IMR-90 (cell line): Measurements from ENCODE around the gene GINS3. TPM values are rescaled to one million over a fixed set of nuclear protein-coding genes. Genes with fewer than 3 reads are reported as not detected.

ENCODE experiments used
- ATAC-seq: fragments of 200-7000 bp; cut with Tn5 transposase; 2 replicates; pipeline ENCODE4 v1.9.1; 2020; ENCODE audit warnings: low read depth, mild to moderate bottlenecking, moderate library complexity
- BruUV-seq: library from RNA; stranded (reverse); fragments of 400-500 nt; replicated peaks from 2 replicates; lab custom pipeline; 2021; lab: Mats Ljungman, UMichigan
- CTCF ChIA-PET: fragments of 300-600 bp; formaldehyde crosslinking; extraction: SDS; loops from one replicate; lab custom pipeline; 2021; ENCODE audit warnings: antibody characterized with exemption; lab: Yijun Ruan, JAX
- POLR2A ChIA-PET: fragments of 300-600 bp; sonication (Branson Sonifier 250); formaldehyde crosslinking; loops from one replicate; lab custom pipeline; 2022; ENCODE audit warnings: antibody characterized with exemption; ENCODE audit not compliant: unreplicated experiment; lab: Charles Lee
- DNase-seq: peaks from one replicate; pipeline ENCODE4 v3.0.0; 2013
- H2AFZ ChIP-seq: replicated peaks from 2 replicates; pipeline ENCODE3; 2013; ENCODE audit warnings: low read length, mild to moderate bottlenecking; ENCODE audit not compliant: poor library complexity
- H2AK5ac ChIP-seq: 2 replicates; pipeline ENCODE4 v1.6.1; 2013; ENCODE audit warnings: low read depth, low read length, inconsistent platforms
- H2AK9ac ChIP-seq: replicated peaks from 2 replicates; pipeline ENCODE3; 2013; ENCODE audit warnings: mild to moderate bottlenecking, low read depth, low read length, moderate library complexity; ENCODE audit not compliant: poor library complexity
- H2BK120ac ChIP-seq: 2 replicates; pipeline ENCODE4 v1.6.1; 2013; ENCODE audit warnings: low read depth, low read length, inconsistent platforms
- H2BK15ac ChIP-seq: 3 replicates; pipeline ENCODE4 v1.6.1; 2013; ENCODE audit warnings: low read depth, low read length, inconsistent platforms
- H2BK20ac ChIP-seq: 2 replicates; pipeline ENCODE4 v1.6.1; 2013; ENCODE audit warnings: low read depth, mild to moderate bottlenecking, inconsistent platforms, low read length, moderate library complexity
- H2BK5ac ChIP-seq: 2 replicates; pipeline ENCODE4 v1.6.1; 2013; ENCODE audit warnings: mild to moderate bottlenecking, low read depth, low read length, inconsistent platforms; ENCODE audit not compliant: poor library complexity, severe bottlenecking
- H3K14ac ChIP-seq: replicated peaks from 2 replicates; pipeline ENCODE4 v1.6.1; 2013; ENCODE audit warnings: low read depth, low read length, inconsistent platforms
- H3K18ac ChIP-seq: 2 replicates; pipeline ENCODE4 v1.6.1; 2013; ENCODE audit warnings: low read depth, low read length, control low read depth
- H3K23ac ChIP-seq: 2 replicates; pipeline ENCODE4 v1.6.1; 2013; ENCODE audit warnings: low read depth, low read length, inconsistent platforms
- H3K27ac ChIP-seq: 2 replicates; pipeline ENCODE4 v1.5.1; 2013; ENCODE audit warnings: mild to moderate bottlenecking, control low read depth, low read length; ENCODE audit not compliant: insufficient read depth
- H3K27me3 ChIP-seq: 2 replicates; pipeline ENCODE4 v1.6.1; 2013; ENCODE audit warnings: low read length; ENCODE audit not compliant: control insufficient read depth, insufficient read depth
- H3K36me3 ChIP-seq: 2 replicates; pipeline ENCODE4 v1.6.1; 2013; ENCODE audit warnings: low read length, mixed read lengths; ENCODE audit not compliant: control insufficient read depth, insufficient read depth
- H3K4ac ChIP-seq: 2 replicates; pipeline ENCODE4 v1.6.1; 2013; ENCODE audit warnings: low read depth, low read length, inconsistent platforms
- H3K4me1 ChIP-seq: 2 replicates; pipeline ENCODE4 v1.6.1; 2013; ENCODE audit warnings: low read length, mixed read lengths; ENCODE audit not compliant: control insufficient read depth, insufficient read depth
- H3K4me2 ChIP-seq: 2 replicates; pipeline ENCODE4 v1.6.1; 2013; ENCODE audit warnings: low read depth, mild to moderate bottlenecking, control low read depth, low read length, moderate library complexity
- H3K4me3 ChIP-seq: 2 replicates; pipeline ENCODE4 v1.5.1; 2013; ENCODE audit warnings: low read depth, mild to moderate bottlenecking, control low read depth, low read length, moderate library complexity; ENCODE audit not compliant: insufficient read depth
- H3K56ac ChIP-seq: 2 replicates; pipeline ENCODE4 v1.6.1; 2013; ENCODE audit warnings: low read length, inconsistent platforms; ENCODE audit not compliant: insufficient read depth; ENCODE audit errors: extremely low read depth
- H3K79me1 ChIP-seq, 2 experiments: 2 replicates each; pipeline ENCODE4 v1.6.1; 2013; ENCODE audit warnings: low read length in 2 of 2, inconsistent platforms in 1 of 2, low read depth in 1 of 2
- H3K9ac ChIP-seq: 2 replicates; pipeline ENCODE4 v1.6.1; 2013; ENCODE audit warnings: low read depth, low read length, control low read depth
- H3K9me1 ChIP-seq: 2 replicates; pipeline ENCODE4 v1.6.1; 2013; ENCODE audit warnings: low read length, inconsistent platforms; ENCODE audit not compliant: insufficient read depth
- H3K9me3 ChIP-seq: 2 replicates; pipeline ENCODE4 v1.6.1; 2013; ENCODE audit warnings: low read length; ENCODE audit not compliant: control insufficient read depth, insufficient read depth
- H4K20me1 ChIP-seq: 2 replicates; pipeline ENCODE4 v1.6.1; 2013; ENCODE audit warnings: low read length, inconsistent platforms; ENCODE audit not compliant: insufficient read depth
- H4K5ac ChIP-seq: 2 replicates; pipeline ENCODE4 v1.6.1; 2013; ENCODE audit warnings: mild to moderate bottlenecking, low read depth, low read length, control low read depth
- H4K8ac ChIP-seq, 2 experiments: 2 replicates each; pipeline ENCODE4 v1.6.1; 2013; ENCODE audit warnings: low read depth in 2 of 2, low read length in 2 of 2, control low read depth in 1 of 2, inconsistent platforms in 1 of 2
- H4K91ac ChIP-seq: 2 replicates; pipeline ENCODE4 v1.6.1; 2013; ENCODE audit warnings: low read depth, low read length, inconsistent platforms; ENCODE audit not compliant: insufficient read depth
- BHLHE40 ChIP-seq: fragments of 150-350 bp; IDR thresholded peaks from 2 replicates; pipeline ENCODE4 v1.6.1; 2016; ENCODE audit warnings: mild to moderate bottlenecking, low read depth, low read length
- CEBPB ChIP-seq: IDR thresholded peaks from 2 replicates; pipeline ENCODE4 v1.6.1; 2012; ENCODE audit warnings: low read depth, low read length, improper control_type of control experiment
- CHD1 ChIP-seq: IDR thresholded peaks from 2 replicates; pipeline ENCODE4 v1.6.1; 2012; ENCODE audit warnings: low read depth, low read length, improper control_type of control experiment
- CTCF ChIP-seq: conservative IDR thresholded peaks from 2 replicates; pipeline ENCODE4 v1.5.1; 2012; ENCODE audit warnings: mild to moderate bottlenecking, low read depth, low read length, improper control_type of control experiment
- FOS ChIP-seq: fragments of 150-350 bp; IDR thresholded peaks from 2 replicates; pipeline ENCODE4 v1.6.1; 2016; ENCODE audit warnings: low read depth, low read length
- MAFK ChIP-seq: IDR thresholded peaks from 2 replicates; pipeline ENCODE4 v1.6.1; 2012; ENCODE audit warnings: low read depth, low read length, improper control_type of control experiment
- MAZ ChIP-seq: IDR thresholded peaks from 2 replicates; pipeline ENCODE4 v1.6.1; 2012; ENCODE audit warnings: low read depth, mild to moderate bottlenecking, low read length, improper control_type of control experiment, moderate library complexity, borderline replicate concordance
- NFE2L2 ChIP-seq: fragments of 150-350 bp; IDR thresholded peaks from 2 replicates; pipeline ENCODE4 v1.6.1; 2016; ENCODE audit warnings: low read depth, mild to moderate bottlenecking, low read length
- RAD21 ChIP-seq: IDR thresholded peaks from 2 replicates; pipeline ENCODE4 v1.6.1; 2012; ENCODE audit warnings: low read length, improper control_type of control experiment
- SMC3 ChIP-seq: fragments of 150-350 bp; IDR thresholded peaks from 2 replicates; pipeline ENCODE4 v1.6.1; 2016; ENCODE audit warnings: low read depth, mild to moderate bottlenecking, antibody characterized with exemption, low read length, moderate library complexity
- USF2 ChIP-seq: fragments of 150-350 bp; IDR thresholded peaks from 2 replicates; pipeline ENCODE4 v1.6.1; 2017; ENCODE audit warnings: mild to moderate bottlenecking, antibody characterized with exemption, low read length, low read depth
- WGBS, 2 experiments: methylation state at CpG; one replicate each; pipeline versions ENCODE4 v1.1.5 to v1.1.7; 2013; ENCODE audit warnings: missing lambda C conversion rate in 2 of 2; ENCODE audit not compliant: insufficient read length in 1 of 2; ENCODE audit errors: extremely low coverage in 2 of 2; 5-methylcytosine and 5-hydroxymethylcytosine counted together
- dilution Hi-C: fragments of 300-500 bp; cut with HindIII; formaldehyde crosslinking; loops from one replicate; pipeline ENCODE4 v1.14.3; 2018; ENCODE audit warnings: low sequenced_read_pairs; ENCODE audit not compliant: unreplicated experiment
- in situ Hi-C: fragments of 300-500 bp; cut with MboI; formaldehyde crosslinking; loops from 3 replicates; pipeline ENCODE4 v1.14.3; 2019; ENCODE audit warnings: low sequenced_read_pairs, inconsistent platforms, mixed read lengths
- intact Hi-C: fragments of 100-400 bp; cut with micrococcal nuclease; formaldehyde crosslinking; loops from 2 replicates; pipeline ENCODE4 v1.10.0; 2022
- polyA plus RNA-seq, 3 experiments: library from polyadenylated mRNA; depleted of rRNA; stranded (reverse); fragments of >200 nt; gene quantifications; 2 replicates each; pipeline ENCODE4 v1.2.3, GENCODE V29; 2012; ENCODE audit warnings: low replicate concordance in 1 of 3
- total RNA-seq: library from RNA; depleted of rRNA; stranded (reverse); fragments of >200 nt; gene quantifications from 2 replicates; pipeline ENCODE4 v1.2.3, GENCODE V29; 2012

The GINS3 gene
- total and polyA plus RNA-seq, 2 of the 4 experiments (the other 2 are of a cell fraction), result 5.2 to 5.4 TPM

DNA sequence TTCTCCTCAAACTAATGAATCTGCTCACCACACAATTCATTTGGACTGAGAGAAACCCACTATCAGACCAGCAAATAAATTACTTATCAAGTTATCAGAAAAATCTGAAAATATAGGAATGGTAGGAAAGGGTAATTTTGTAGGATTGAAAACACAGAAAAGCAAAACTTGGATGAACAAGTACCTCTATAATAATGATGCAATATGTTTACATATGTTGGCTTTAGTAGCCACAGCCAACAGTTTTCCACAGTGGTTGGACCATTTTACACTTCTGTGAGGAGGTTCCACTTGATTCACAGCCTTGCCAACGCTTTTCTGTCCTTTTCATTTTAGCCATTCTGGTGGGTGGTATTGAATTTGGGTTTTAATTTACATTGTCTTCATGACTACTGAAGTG, 10.6 kb upstream of the GINS3 start:
- DNase-seq (no peak), ATAC-seq (no peak)
- Histone ChIP-seq H2BK120ac (no peak overlapping the region), H3K23ac (no peak overlapping the region), H3K56ac (no peak overlapping the region), H2AFZ (no peak overlapping the region), H3K27ac (no peak overlapping the region), H3K36me3 (no peaks in the 10 kb centered on the region), H3K4me2 (no peak overlapping the region), H3K9me1 (no peaks in the 10 kb centered on the region), H4K8ac (no peak overlapping the region), H2BK20ac (no peak overlapping the region), H3K79me1 (no peaks in the 10 kb centered on the region), H4K20me1 (no peaks in the 10 kb centered on the region), H3K18ac (no peak overlapping the region), H4K91ac (no peak overlapping the region), H3K9me3 (no peaks in the 10 kb centered on the region), H3K14ac (no peak overlapping the region), H3K4me1 (no peaks in the 10 kb centered on the region), H3K9ac (no peak overlapping the region), H3K27me3 (peaks cover 3% of the 10 kb centered on the region; the same call in 1 of the 2 replicates), H4K5ac (no peak overlapping the region), H2BK15ac (no peak overlapping the region), H2BK5ac (no peak overlapping the region), H3K4me3 (no peak overlapping the region), H2AK5ac (no peak overlapping the region), H2AK9ac (no peak overlapping the region), H3K4ac (no peak overlapping the region)
- WGBS, 2 experiments, result no CpG with 5 or more reads among the region's 1 CpG
- dilution Hi-C loops (no loop called here), intact Hi-C loops (no loop called here), in situ Hi-C loops (no loop called here)
- BruUV-seq, result no TSS peak
- TF ChIP-seq NFE2L2, result no peak
- no peak for TF ChIP-seq MAFK
- TF ChIP-seq SMC3, result no peak
- no peak for TF ChIP-seq FOS
- TF ChIP-seq CEBPB, result no peak
- no peak for TF ChIP-seq RAD21
- no peak for TF ChIP-seq MAZ
- TF ChIP-seq USF2, result no peak
- no peak for TF ChIP-seq BHLHE40
- no peak for TF ChIP-seq CHD1
- no peak for TF ChIP-seq CTCF
- ChIA-PET POLR2A (no interaction called here), CTCF (no interaction called here)
